Stimulated activated naive B cell treated with anti-CD40 and anti-IgM and Interleukin-4, amounts not matched to agents 10 μg/mL and 1 μg/mL and 100 μg/mL, for 72 hours (primary cell): Measurements from ENCODE around the gene TTC39A.
"Not testable (repeated sequence)": the region's sequence is repeated elsewhere in the genome, so short reads cannot be mapped to it uniquely, and the experiment has no call there.

Source experiments
- ATAC-seq, 2 donors: fragments of 150-1000 bp; cut with Tn5 transposase; replicated peaks; 2 replicates each; pipeline ENCODE4 v1.10.0; 2021; ENCODE audit warnings: moderate library complexity in 1 of 2
- DNase-seq: peaks from one replicate; pipeline ENCODE4 v3.0.0; 2021
- H3K27ac Mint-ChIP-seq: one replicate; pipeline ENCODE4 v1.8.0; 2022; ENCODE audit warnings: mild to moderate bottlenecking, mixed read lengths
- H3K27me3 Mint-ChIP-seq, 2 donors: one replicate each; pipeline ENCODE4 v1.8.0; 2022; ENCODE audit warnings: mixed read lengths in 2 of 2
- H3K36me3 Mint-ChIP-seq, 2 donors: one replicate each; pipeline ENCODE4 v1.8.0; 2022; ENCODE audit warnings: mixed read lengths in 2 of 2, mild to moderate bottlenecking in 1 of 2
- H3K4me1 Mint-ChIP-seq, 2 donors: one replicate each; pipeline ENCODE4 v1.8.0; 2022; ENCODE audit warnings: mixed read lengths in 2 of 2, mild to moderate bottlenecking in 1 of 2
- H3K4me3 Mint-ChIP-seq, 2 donors: one replicate each; pipeline ENCODE4 v1.8.0; 2022; ENCODE audit warnings: mild to moderate bottlenecking in 2 of 2, mixed read lengths in 2 of 2, moderate library complexity in 1 of 2
- H3K9me3 Mint-ChIP-seq, 2 donors: one replicate each; pipeline ENCODE4 v1.8.0; 2022; ENCODE audit warnings: mixed read lengths in 2 of 2, mild to moderate bottlenecking in 1 of 2

Gene TTC39A

DNA sequence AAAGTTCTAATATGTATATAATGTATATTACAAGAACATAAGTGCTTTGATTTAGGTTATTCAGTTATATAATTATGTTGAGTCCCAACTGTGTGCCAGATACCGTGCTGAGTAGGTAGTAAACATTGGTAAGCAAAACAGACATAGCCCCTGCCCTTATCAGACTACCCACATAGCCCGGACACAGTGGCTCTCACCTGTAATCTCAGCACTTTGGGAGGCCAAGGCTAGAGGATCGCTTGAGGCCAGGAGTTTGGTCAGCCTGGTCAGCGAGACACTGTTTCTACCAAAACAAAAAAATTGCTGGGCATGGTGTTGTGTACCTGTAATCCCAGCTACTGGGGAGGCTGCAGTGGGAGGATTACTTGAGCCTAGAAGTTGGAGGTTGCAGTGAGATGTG lies 63.6 kb downstream of the TTC39A start:
- Mint-ChIP-seq H3K4me3 (no peak overlapping the region), H3K27ac (no peak overlapping the region), H3K36me3 (peaks cover 6 to 13% of the 10 kb centered on the region in 2 donors), H3K4me1 (peaks cover 25 to 57% of the 10 kb centered on the region in 2 donors), H3K27me3 (no peaks in the 10 kb centered on the region), H3K9me3 (no peaks in the 10 kb centered on the region)
- DNase-seq (no peak), ATAC-seq (no peak)

DNA sequence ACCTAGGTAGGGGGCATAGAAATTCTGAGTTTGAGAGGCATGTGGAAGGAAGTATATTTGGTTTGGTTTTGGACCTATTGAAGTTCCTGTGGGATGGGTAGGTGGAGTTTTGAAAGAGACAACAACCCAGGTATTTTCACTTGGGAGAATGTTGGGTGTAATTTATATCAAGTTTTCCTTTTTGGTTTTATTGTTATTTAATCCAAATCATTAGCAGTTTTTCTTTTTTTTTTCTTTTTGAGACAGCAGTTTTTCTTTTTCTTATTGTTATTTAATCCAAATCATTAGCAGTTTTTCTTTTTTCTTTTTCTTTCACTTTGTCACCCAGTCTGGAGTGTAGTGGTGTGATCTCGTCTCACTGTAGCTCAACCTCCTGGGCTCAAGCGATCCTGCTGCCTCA lies 64.2 kb downstream of the TTC39A start:
- Mint-ChIP-seq H3K4me1 (peaks cover 26 to 57% of the 10 kb centered on the region in 2 donors), H3K27me3 (no peaks in the 10 kb centered on the region), H3K36me3 (peaks cover 5 to 12% of the 10 kb centered on the region in 2 donors), H3K27ac (peak overlapping the region; percentile 59), H3K9me3 (no peaks in the 10 kb centered on the region), H3K4me3 (no peak overlapping the region)
- DNase-seq = no peak
- no peak for ATAC-seq

DNA sequence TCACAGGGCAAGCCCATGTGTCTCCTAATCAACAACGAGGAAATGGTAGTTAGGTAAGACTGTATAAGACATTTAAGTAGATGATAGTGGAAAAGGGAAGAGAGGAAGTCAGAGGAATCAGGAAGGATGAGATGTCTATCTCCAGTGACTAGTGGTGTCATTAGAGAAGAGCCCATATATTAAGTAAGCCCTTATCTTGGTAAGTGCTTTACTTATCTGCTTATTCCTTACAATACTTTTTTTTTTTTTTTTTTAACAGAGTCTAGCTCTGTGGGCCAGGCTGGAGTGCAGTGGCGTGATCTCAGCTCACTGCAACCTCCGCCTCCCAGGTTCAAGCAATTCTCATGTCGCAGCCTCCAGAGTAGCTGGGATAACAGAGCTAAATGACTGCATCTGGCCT lies 64.7 kb downstream of the TTC39A start:
- peak overlapping the region; percentile 59 for H3K27ac Mint-ChIP-seq
- H3K36me3 Mint-ChIP-seq = peaks cover 0 to 7% of the 10 kb centered on the region in 2 donors
- no peak overlapping the region for H3K4me3 Mint-ChIP-seq
- peaks cover 26 to 57% of the 10 kb centered on the region in 2 donors for H3K4me1 Mint-ChIP-seq
- no peaks in the 10 kb centered on the region for H3K27me3 Mint-ChIP-seq
- DNase-seq = no peak
- no peaks in the 10 kb centered on the region for H3K9me3 Mint-ChIP-seq
- no peak for ATAC-seq

DNA sequence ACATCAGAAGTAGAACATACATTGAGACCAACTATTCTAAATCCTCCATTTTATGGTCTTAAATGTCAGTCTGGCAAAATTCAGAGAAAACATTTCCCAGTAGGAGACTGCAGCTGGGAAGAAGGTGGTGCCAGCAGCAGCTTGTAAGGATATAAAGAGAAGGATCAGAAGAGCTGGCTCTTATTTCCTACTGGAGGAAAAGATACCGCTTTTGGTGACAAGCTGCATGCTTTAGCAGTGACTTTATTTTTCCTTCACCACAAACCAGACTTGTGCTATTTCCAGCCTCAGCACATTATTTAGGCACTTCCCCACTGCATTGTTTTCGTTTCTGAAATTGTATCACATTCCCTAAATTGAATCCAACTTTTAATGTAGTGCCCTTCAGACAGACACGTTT lies 65.9 kb downstream of the TTC39A start:
- ATAC-seq (no peak), DNase-seq (no peak)
- peaks cover 0 to 6% of the 10 kb centered on the region in 2 donors for H3K36me3 Mint-ChIP-seq
- H3K27ac Mint-ChIP-seq = no peak overlapping the region
- H3K4me3 Mint-ChIP-seq = no peak overlapping the region
- no peaks in the 10 kb centered on the region for H3K9me3 Mint-ChIP-seq
- no peaks in the 10 kb centered on the region for H3K27me3 Mint-ChIP-seq
- peaks cover 26 to 61% of the 10 kb centered on the region in 2 donors for H3K4me1 Mint-ChIP-seq

DNA sequence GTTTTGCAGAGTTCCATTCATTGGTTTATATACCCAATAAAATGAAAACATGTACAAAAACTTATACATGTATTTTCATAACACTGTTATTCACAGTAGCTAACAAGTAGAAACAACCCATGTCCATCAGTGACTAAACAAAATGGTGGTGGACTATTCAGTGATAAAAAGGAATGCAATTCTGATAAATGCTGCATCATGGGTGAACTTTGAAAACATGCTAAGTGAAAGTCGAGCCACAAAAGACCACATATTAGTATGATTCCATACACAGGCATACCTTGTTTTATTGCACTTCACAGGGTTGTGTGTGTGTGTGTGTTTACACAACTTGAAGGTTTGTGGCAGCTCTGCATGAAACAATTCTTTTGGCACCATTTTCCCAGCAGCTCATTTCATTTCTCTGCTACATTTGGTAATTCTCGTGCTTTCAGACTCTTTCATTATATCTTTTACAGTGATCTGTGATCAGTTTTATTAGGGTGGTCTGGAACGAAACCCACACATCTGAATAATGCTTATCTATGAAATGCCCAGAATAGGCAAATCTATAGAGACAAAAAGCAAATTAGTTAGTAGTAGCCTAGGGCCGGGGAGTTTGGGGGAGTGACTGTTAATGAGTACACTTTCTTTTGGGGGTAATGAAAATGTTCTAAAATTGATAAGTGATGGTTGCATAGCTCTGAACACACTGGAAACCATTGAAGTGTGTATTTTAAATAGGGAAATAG lies 67.0 kb downstream of the TTC39A start:
- no peaks in the 10 kb centered on the region for H3K27me3 Mint-ChIP-seq
- H3K4me3 Mint-ChIP-seq = no peak overlapping the region
- H3K27ac Mint-ChIP-seq = no peak overlapping the region
- H3K9me3 Mint-ChIP-seq = no peaks in the 10 kb centered on the region
- H3K4me1 Mint-ChIP-seq = peaks cover 22 to 60% of the 10 kb centered on the region in 2 donors
- DNase-seq = no peak
- ATAC-seq = no peak
- peaks cover 0 to 6% of the 10 kb centered on the region in 2 donors for H3K36me3 Mint-ChIP-seq

DNA sequence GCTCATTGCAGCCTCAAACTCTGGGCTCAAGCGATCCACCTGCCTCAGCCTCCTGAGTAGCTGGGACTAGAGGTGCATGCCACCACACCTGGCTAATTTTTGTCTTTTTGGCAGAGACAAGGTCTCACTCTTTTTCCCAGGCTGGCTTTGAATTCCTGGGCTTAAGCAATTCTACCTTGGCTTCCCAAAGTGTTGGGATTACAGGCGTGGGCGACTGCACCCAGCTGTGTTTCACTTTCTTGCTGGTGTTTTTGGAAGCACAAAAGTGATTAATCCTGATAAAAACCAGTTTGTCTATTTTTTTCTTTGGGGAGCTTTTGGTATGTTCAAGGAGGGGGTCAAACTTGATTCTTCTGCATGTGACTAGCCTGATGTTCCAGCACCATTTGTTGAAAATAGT lies 75.0 kb downstream of the TTC39A start:
- peaks cover 0 to 4% of the 10 kb centered on the region in 2 donors for H3K36me3 Mint-ChIP-seq
- peaks cover 3 to 6% of the 10 kb centered on the region in 2 donors for H3K4me1 Mint-ChIP-seq
- ATAC-seq (no peak), DNase-seq (no peak)
- no peak overlapping the region for H3K4me3 Mint-ChIP-seq
- H3K27me3 Mint-ChIP-seq = no peaks in the 10 kb centered on the region
- H3K9me3 Mint-ChIP-seq = no peaks in the 10 kb centered on the region
- H3K27ac Mint-ChIP-seq = no peak overlapping the region

DNA sequence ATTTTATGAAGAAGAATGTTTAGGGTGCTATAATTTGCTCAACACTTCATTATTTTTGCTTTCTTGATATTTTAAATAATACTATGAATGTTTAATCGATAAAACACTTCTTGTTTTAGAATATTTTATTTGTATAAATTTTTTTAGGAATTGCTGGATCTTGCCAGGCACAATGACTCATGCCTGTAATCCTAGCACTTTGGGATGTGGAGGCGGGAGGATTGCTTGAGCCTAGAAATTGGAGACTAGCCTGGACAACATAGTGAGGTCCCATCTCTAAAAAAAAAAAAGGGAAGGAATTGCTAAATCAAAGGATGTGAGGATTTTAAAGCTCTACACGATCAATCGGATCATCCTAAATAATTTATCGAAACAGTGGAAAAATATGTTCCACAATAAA lies 76.7 kb downstream of the TTC39A start:
- Mint-ChIP-seq H3K4me3 (no peak overlapping the region), H3K36me3 (peaks cover 0 to 7% of the 10 kb centered on the region in 2 donors), H3K4me1 (peaks cover 7 to 9% of the 10 kb centered on the region in 2 donors), H3K27ac (no peak overlapping the region), H3K27me3 (no peaks in the 10 kb centered on the region), H3K9me3 (no peaks in the 10 kb centered on the region)
- ATAC-seq (no peak), DNase-seq (no peak)

DNA sequence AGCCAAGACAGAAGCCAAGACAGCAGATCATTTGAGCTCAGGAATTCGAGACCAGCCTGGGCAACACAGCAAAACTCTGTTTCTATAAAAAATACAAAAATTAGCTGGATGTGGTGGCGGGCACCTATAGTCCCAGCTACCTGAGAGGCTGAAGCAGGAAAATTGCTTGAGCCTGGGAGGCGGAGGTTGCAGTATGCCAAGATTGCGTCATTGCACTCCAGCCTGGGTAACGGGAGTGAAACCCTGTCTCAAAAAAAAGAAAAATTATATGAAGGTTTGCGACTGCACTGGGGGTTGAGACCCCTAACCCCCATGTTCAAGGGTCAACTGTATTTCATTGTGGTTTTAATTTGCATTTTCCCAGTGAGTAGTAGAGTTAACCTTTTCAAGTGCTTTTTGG lies 78.0 kb downstream of the TTC39A start:
- Mint-ChIP-seq H3K27ac (no peak overlapping the region), H3K36me3 (peaks cover 0 to 9% of the 10 kb centered on the region in 2 donors), H3K4me3 (no peak overlapping the region), H3K9me3 (no peaks in the 10 kb centered on the region), H3K4me1 (peaks cover 8 to 15% of the 10 kb centered on the region in 2 donors), H3K27me3 (no peaks in the 10 kb centered on the region)
- ATAC-seq (no peak), DNase-seq (no peak)

DNA sequence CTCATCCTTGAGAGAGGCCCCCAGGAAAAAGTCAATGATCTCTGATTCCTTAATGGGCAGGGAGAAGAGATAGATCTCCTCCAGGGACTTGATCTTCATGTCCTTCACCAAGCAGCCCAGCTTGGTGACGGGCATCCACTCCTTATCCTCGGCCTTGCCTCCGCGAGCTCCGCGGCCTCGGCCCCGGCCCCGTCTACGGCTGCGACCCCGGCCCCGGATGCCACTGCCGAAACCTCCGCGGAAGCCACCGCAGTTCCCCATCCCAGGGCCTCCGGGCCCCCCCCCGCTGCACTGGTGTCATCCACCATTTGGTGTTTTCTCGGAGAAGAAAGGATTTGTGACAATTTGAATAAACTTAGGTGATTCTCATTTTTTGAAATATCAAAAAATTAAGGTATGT lies 79.2 kb downstream of the TTC39A start:
- not testable (repeated sequence) for H3K9me3 Mint-ChIP-seq, H3K4me3 Mint-ChIP-seq, ATAC-seq, H3K27me3 Mint-ChIP-seq, H3K27ac Mint-ChIP-seq, DNase-seq
- Mint-ChIP-seq H3K36me3 (peaks cover 0 to 13% of the 10 kb centered on the region in 2 donors), H3K4me1 (peaks cover 19 to 27% of the 10 kb centered on the region in 2 donors)

DNA sequence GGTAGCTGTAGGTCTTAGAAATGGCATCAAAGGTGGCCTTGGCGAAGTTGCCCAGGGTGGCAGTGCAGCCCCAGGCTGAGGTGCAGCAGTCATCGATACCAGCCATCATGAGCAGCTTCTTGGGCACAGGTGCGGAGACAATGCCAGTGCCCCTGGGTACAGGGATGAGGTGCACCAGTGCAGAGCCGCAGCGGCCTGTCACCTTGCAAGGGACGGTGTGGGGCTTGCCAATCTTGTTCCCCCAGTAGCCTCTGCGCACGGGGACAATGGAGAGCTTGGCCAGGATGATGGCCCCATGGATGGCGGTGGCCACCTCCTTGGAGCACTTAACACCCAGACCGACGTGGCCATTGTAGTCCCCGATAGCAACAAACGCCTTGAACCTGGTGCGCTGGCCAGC lies 79.6 kb downstream of the TTC39A start:
- DNase-seq, H3K4me3 Mint-ChIP-seq, H3K27me3 Mint-ChIP-seq, H3K9me3 Mint-ChIP-seq, H3K27ac Mint-ChIP-seq, ATAC-seq: not testable (repeated sequence)
- Mint-ChIP-seq H3K36me3 (peaks cover 3 to 16% of the 10 kb centered on the region in 2 donors), H3K4me1 (peaks cover 23 to 31% of the 10 kb centered on the region in 2 donors)

DNA sequence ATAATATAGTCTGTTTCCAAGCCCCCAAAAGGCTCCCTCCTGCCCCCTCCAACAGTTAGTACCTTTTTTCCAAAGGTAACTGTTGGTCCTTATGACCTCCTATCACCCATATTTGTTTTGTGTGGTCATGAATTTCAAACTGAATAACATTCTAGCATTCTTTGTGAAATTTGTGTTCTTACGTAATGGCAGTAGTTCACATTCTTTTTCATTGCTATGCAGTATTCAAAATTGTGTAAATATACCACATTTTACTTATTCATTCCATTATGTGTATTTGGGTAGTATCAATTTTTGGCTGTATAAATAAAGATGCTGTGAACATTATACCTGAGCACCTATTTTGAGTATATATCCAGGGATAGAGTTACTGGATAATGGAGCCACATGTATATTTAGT lies 80.9 kb downstream of the TTC39A start:
- Mint-ChIP-seq H3K27ac (no peak overlapping the region), H3K36me3 (peaks cover 3 to 20% of the 10 kb centered on the region in 2 donors), H3K4me3 (no peak overlapping the region), H3K27me3 (no peaks in the 10 kb centered on the region), H3K9me3 (peaks cover 0 to 1% of the 10 kb centered on the region in 2 donors), H3K4me1 (peaks cover 25 to 34% of the 10 kb centered on the region in 2 donors)
- ATAC-seq (no peak), DNase-seq (no peak)

DNA sequence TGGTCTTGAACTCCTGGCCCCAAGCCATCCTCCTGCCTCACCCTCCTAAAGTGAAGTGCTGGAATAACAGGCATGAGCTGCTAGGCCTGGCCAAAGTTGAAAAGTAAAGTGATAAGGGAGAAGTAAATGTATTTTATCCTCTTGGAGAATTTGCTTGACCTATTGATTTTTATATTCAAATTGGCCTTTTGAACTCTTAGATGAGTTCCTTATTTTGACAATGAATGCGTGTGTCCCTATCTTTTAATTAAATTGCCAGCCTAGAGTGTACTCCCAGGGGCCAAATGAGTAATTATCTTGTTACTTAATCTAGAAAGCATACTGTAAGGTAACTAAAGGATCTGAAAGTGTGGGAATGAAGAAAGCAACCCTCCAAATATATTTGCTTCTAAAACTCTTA lies 82.9 kb downstream of the TTC39A start:
- Mint-ChIP-seq H3K36me3 (peaks cover 6 to 25% of the 10 kb centered on the region in 2 donors), H3K27me3 (no peaks in the 10 kb centered on the region), H3K27ac (no peak overlapping the region), H3K9me3 (peaks cover 0 to 1% of the 10 kb centered on the region in 2 donors), H3K4me3 (no peak overlapping the region), H3K4me1 (peaks cover 24 to 34% of the 10 kb centered on the region in 2 donors)
- ATAC-seq (peak in 1 of 2 donors; percentile 12), DNase-seq (no peak)

DNA sequence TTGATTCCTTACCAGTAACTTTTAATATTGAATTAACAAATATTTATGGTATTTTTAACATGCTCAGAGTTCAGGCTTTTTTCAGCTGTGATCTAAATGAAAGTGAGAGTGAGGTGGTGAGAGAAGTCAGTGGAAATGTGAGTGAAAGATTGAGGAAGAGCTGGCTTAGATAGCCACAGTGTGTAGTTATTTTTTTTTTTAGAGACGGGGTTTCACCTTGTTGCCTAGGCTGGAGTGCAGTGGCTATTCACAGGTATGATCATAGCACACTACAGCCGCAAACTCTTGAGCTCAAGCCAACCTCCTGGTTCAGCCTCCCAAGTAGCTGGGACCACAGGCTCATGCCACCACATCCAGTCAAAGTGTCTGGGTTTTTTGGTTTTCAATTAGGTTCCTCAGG lies 83.3 kb downstream of the TTC39A start:
- no peak overlapping the region for H3K27ac Mint-ChIP-seq
- H3K27me3 Mint-ChIP-seq = no peaks in the 10 kb centered on the region

DNA sequence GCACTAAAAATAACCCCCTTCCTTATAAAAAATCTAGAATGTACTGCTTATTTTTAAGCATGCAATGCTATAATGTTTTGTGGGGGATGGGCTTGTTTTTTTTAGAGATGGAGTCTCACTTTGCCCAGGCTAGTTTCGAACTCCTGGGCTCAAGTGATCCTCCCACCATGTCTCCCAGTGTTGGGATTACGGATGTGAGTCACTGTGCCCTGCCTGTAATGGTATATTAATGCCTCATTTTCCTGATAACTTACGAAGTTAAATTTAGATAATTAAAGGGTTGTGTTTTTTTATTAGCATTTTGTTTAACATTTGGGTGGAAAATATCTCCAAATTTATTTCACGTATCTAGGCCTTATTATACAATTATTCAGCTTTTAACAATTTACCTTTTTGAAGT lies 87.8 kb downstream of the TTC39A start:
- ATAC-seq (no peak), DNase-seq (no peak)
- Mint-ChIP-seq H3K4me3 (no peak overlapping the region), H3K27me3 (no peaks in the 10 kb centered on the region), H3K27ac (no peak overlapping the region), H3K36me3 (peaks cover 6 to 28% of the 10 kb centered on the region in 2 donors), H3K4me1 (peaks cover 28 to 32% of the 10 kb centered on the region in 2 donors), H3K9me3 (peaks cover 0 to 1% of the 10 kb centered on the region in 2 donors)

More for the DNA sequence above, 83.3 kb downstream of the TTC39A start:
- Mint-ChIP-seq H3K9me3 (peaks cover 0 to 1% of the 10 kb centered on the region in 2 donors), H3K36me3 (peaks cover 6 to 23% of the 10 kb centered on the region in 2 donors), H3K4me1 (peaks cover 24 to 34% of the 10 kb centered on the region in 2 donors), H3K4me3 (no peak overlapping the region)
- ATAC-seq = peak; percentile 98
- no peak for DNase-seq

DNA sequence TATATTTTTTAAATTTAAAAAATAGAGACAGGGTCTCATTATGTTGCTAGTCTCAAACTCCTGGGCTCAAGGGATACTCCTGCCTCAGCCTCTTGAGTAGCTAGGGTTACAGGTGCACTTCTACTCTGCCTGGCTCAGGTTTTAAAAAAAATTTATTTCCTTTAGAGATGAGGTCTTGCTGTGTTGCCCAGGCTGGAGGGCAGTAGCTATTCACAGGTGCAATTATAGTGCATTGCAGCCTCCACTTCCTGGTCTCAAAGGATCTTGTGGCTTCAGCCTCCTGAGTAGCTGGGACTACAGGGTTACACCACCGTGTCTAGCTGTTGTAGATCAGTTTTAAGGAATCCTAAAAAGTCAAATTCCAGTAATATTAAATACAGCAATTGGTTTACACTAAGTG lies 89.2 kb downstream of the TTC39A start:
- Mint-ChIP-seq H3K4me1 (peaks cover 15 to 17% of the 10 kb centered on the region in 2 donors), H3K36me3 (peaks cover 6 to 24% of the 10 kb centered on the region in 2 donors), H3K27me3 (no peaks in the 10 kb centered on the region), H3K27ac (no peak overlapping the region), H3K9me3 (peaks cover 0 to 1% of the 10 kb centered on the region in 2 donors), H3K4me3 (no peak overlapping the region)
- no peak for DNase-seq
- no peak for ATAC-seq
